MM.1S (cell line): ENCODE results near the gene GPR3.

Experiments
- EZH2 ChIP-seq: fragments of 300-600 bp; sonication (generic); optimal IDR thresholded peaks from 2 replicates; pipeline ENCODE3; 2017; ENCODE audit warnings: low read depth, mild to moderate bottlenecking, antibody characterized with exemption, low read length, mixed read lengths
- EZH2phosphoT487 ChIP-seq: fragments of 300-600 bp; sonication (generic); IDR thresholded peaks from 2 replicates; pipeline ENCODE4 v1.6.1; 2018; ENCODE audit warnings: antibody characterized with exemption, low read length
- TF ChIP-seq, protein P1 (sequence below): fragments of 300-600 bp; sonication (generic); IDR thresholded peaks from 2 replicates; pipeline ENCODE4 v1.5.1; 2016; ENCODE audit warnings: antibody characterized with exemption, low read length, mixed read lengths

DNA sequence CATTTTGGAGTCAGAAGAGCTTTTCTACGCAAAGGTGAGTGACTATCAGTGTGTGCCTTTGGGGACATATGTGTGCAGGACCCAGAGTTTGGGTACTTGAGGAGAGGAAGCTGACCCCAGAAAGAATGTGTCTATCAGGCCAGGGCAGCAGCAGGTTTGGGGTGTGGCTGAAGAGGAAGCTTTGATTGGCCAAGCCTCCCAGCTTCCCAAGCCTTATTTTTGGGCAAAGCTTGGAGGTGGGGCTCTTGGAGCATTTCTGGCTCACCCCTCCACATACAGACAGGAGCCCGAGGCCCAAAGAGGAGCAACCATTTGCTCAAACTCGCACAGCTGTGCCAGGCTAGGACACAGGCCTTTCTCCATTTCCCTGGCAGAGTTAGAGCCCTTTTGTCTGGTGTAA is 4.7 kb downstream of the GPR3 start:
- TF ChIP-seq EZH2: no peak
- TF ChIP-seq, protein P1, sequence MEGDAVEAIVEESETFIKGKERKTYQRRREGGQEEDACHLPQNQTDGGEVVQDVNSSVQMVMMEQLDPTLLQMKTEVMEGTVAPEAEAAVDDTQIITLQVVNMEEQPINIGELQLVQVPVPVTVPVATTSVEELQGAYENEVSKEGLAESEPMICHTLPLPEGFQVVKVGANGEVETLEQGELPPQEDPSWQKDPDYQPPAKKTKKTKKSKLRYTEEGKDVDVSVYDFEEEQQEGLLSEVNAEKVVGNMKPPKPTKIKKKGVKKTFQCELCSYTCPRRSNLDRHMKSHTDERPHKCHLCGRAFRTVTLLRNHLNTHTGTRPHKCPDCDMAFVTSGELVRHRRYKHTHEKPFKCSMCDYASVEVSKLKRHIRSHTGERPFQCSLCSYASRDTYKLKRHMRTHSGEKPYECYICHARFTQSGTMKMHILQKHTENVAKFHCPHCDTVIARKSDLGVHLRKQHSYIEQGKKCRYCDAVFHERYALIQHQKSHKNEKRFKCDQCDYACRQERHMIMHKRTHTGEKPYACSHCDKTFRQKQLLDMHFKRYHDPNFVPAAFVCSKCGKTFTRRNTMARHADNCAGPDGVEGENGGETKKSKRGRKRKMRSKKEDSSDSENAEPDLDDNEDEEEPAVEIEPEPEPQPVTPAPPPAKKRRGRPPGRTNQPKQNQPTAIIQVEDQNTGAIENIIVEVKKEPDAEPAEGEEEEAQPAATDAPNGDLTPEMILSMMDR: no peak
- TF ChIP-seq EZH2phosphoT487: no peak
